ENCODE results near the gene ABCA4. TPM values are rescaled to one million over a fixed set of nuclear protein-coding genes. Genes with fewer than 3 reads are reported as not detected.

ABCA4 gene
- total and polyA plus RNA-seq, 2 experiments from 2014 or later = 0.53 to 1.4 TPM

DNA sequence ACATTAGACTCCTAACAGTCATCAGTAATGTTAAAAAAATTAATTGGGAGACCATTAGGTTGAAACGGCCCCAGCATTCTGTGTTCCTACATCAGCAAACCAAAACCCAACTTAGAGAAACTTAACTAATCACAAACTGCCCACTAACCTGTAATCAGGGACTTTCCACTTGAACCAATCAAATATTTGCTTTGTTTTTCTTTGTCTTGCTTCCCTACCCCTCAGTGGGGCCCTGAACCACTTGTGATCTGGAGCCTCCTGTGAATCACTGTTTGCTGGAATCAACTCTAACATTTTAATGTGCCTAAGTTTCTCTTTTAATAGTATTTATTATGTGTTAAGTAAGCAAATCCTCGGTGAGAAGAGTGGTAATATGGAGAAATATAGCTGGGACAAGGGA is 64.0 kb downstream of the ABCA4 start:
- no peaks in the 10 kb centered on the region for H3K9me3 ChIP-seq (ENCODE audit: low read depth)
- H3K4me3 ChIP-seq = no peak overlapping the region
- H3K79me2 ChIP-seq = no peaks in the 10 kb centered on the region
- H3K27ac ChIP-seq = no peak overlapping the region
- TF ChIP-seq CTCF (IDR thresholded peaks at IDR 0.05; ENCODE audit: poor library complexity) = no peak
- TF ChIP-seq EZH2phosphoT487 (IDR thresholded peaks at IDR 0.05; ENCODE audit: low read depth, severe bottlenecking, unreplicated experiment) = no peak
- no peak for TF ChIP-seq EZH2 (IDR thresholded peaks at IDR 0.05; ENCODE audit: borderline replicate concordance)
- H3K36me3 ChIP-seq (replicated peaks; ENCODE audit: insufficient read depth, low read depth) = no peaks in the 10 kb centered on the region
- 50% methylated on average over 2 of the region's 2 CpGs for WGBS (ENCODE audit: low lambda C conversion rate, missing lambda C conversion rate)
- H3K9me2 ChIP-seq (replicated peaks; ENCODE audit: insufficient read depth) = no peaks in the 10 kb centered on the region
- no peak for DNase-seq (ENCODE audit: low spot score)
- H2AFZ ChIP-seq = no peak overlapping the region
- no peaks in the 10 kb centered on the region for H4K20me1 ChIP-seq (ENCODE audit: insufficient read depth, poor library complexity, severe bottlenecking)
- no peak overlapping the region for H3K4me2 ChIP-seq
- H3K4me1 ChIP-seq (ENCODE audit: insufficient read depth) = peaks cover 9% of the 10 kb centered on the region
- H3K27me3 ChIP-seq = no peaks in the 10 kb centered on the region

DNA sequence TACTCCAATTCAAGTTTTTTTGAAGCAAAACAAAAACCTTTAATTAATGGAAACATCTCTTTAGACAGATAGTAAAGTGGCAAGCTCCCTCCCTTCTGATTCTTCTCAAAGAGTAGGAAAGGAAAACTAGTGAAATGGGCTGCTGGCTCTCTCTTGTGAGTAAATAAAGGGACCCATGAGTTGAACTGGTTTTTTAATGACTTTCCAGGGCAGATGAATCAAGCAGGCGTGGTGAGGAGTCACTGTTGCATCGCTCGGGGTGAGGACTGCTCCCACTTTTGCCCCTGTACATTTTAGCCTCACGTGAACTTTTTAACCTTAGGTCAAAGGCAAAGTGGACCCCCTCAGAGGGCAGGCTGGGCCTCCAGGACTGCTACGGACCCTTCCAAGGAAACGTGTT is 64.8 kb downstream of the ABCA4 start:
- H3K9me2 ChIP-seq (replicated peaks; ENCODE audit: insufficient read depth) = no peaks in the 10 kb centered on the region
- no peak for TF ChIP-seq CTCF (IDR thresholded peaks at IDR 0.05; ENCODE audit: poor library complexity)
- TF ChIP-seq EZH2phosphoT487 (IDR thresholded peaks at IDR 0.05; ENCODE audit: low read depth, severe bottlenecking, unreplicated experiment) = no peak
- H3K4me2 ChIP-seq = no peak overlapping the region
- no peak overlapping the region for H3K4me3 ChIP-seq
- no peak overlapping the region for H3K27ac ChIP-seq
- H3K79me2 ChIP-seq = no peaks in the 10 kb centered on the region
- H3K9me3 ChIP-seq (ENCODE audit: low read depth) = no peaks in the 10 kb centered on the region
- H2AFZ ChIP-seq = no peak overlapping the region
- H3K36me3 ChIP-seq (replicated peaks; ENCODE audit: insufficient read depth, low read depth) = no peaks in the 10 kb centered on the region
- H3K4me1 ChIP-seq (ENCODE audit: insufficient read depth) = peaks cover under 1% of the 10 kb centered on the region
- WGBS (ENCODE audit: low lambda C conversion rate, missing lambda C conversion rate) = 96% methylated on average over 6 of the region's 6 CpGs
- no peak for DNase-seq (ENCODE audit: low spot score)
- H3K27me3 ChIP-seq = no peaks in the 10 kb centered on the region
- H4K20me1 ChIP-seq (ENCODE audit: insufficient read depth, poor library complexity, severe bottlenecking) = no peaks in the 10 kb centered on the region

GRCh38 chr1:94055459-94056122 is 65.4 kb downstream of the ABCA4 start:
- no peaks in the 10 kb centered on the region for H3K9me3 ChIP-seq (ENCODE audit: low read depth)
- H3K9me2 ChIP-seq (replicated peaks; ENCODE audit: insufficient read depth) = no peaks in the 10 kb centered on the region
- TF ChIP-seq EZH2phosphoT487 (IDR thresholded peaks at IDR 0.05; ENCODE audit: low read depth, severe bottlenecking, unreplicated experiment) (no peak), CTCF (IDR thresholded peaks at IDR 0.05; ENCODE audit: poor library complexity) (no peak), EZH2 (IDR thresholded peaks at IDR 0.05; ENCODE audit: borderline replicate concordance) (no peak)
- no peaks in the 10 kb centered on the region for H3K79me2 ChIP-seq
- no peaks in the 10 kb centered on the region for H3K36me3 ChIP-seq (replicated peaks; ENCODE audit: insufficient read depth, low read depth)
- no peak overlapping the region for H3K4me2 ChIP-seq
- H2AFZ ChIP-seq = no peak overlapping the region
- no peak overlapping the region for H3K27ac ChIP-seq
- H3K27me3 ChIP-seq = no peaks in the 10 kb centered on the region
- no peak overlapping the region for H3K4me3 ChIP-seq
- DNase-seq (ENCODE audit: low spot score) = no peak
- 77% methylated on average over 5 of the region's 5 CpGs for WGBS (ENCODE audit: low lambda C conversion rate, missing lambda C conversion rate)
- H4K20me1 ChIP-seq (ENCODE audit: insufficient read depth, poor library complexity, severe bottlenecking) = no peaks in the 10 kb centered on the region
- H3K4me1 ChIP-seq (ENCODE audit: insufficient read depth) = no peaks in the 10 kb centered on the region
